ENCODE data around the gene CST6.
"Not testable (repeated sequence)": the region's sequence is repeated elsewhere in the genome, so short reads cannot be mapped to it uniquely, and the experiment has no call there.

CST6 gene

DNA sequence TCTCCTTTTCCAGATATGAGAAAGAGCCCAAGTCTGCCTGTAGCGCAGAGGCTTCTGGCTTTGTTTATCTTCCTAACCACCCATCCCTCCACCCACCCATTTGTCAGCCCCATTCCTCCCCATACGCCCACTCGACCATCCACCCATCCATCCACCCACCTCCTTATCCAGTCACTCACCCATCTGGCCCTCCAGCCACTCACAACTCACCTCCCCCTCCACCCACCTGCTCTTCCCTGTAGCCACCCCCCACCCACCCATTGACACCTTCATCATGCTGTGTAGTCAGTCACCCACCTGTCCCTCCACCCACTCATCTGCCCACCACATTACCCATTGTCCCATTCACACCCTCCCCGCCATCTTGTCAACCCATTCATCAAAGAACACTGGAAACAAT is 5.5 kb downstream of the CST6 start:
- H3K4me3 ChIP-seq (ENCODE audit: low read depth, low read length) = no peak overlapping the region
- H2AFZ ChIP-seq = no peak overlapping the region
- no peaks in the 10 kb centered on the region for H3K36me3 ChIP-seq (ENCODE audit: control insufficient read depth, insufficient read depth, low read length)
- no peak overlapping the region for H3K27ac ChIP-seq
- H3K4me2 ChIP-seq (ENCODE audit: low read length) = no peak overlapping the region
- H3K4me1 ChIP-seq = peaks cover 11% of the 10 kb centered on the region
- TF ChIP-seq, protein P1, sequence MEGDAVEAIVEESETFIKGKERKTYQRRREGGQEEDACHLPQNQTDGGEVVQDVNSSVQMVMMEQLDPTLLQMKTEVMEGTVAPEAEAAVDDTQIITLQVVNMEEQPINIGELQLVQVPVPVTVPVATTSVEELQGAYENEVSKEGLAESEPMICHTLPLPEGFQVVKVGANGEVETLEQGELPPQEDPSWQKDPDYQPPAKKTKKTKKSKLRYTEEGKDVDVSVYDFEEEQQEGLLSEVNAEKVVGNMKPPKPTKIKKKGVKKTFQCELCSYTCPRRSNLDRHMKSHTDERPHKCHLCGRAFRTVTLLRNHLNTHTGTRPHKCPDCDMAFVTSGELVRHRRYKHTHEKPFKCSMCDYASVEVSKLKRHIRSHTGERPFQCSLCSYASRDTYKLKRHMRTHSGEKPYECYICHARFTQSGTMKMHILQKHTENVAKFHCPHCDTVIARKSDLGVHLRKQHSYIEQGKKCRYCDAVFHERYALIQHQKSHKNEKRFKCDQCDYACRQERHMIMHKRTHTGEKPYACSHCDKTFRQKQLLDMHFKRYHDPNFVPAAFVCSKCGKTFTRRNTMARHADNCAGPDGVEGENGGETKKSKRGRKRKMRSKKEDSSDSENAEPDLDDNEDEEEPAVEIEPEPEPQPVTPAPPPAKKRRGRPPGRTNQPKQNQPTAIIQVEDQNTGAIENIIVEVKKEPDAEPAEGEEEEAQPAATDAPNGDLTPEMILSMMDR (IDR thresholded peaks at IDR 0.05) = no peak
- H3K9ac ChIP-seq = no peak overlapping the region
- no peaks in the 10 kb centered on the region for H3K9me3 ChIP-seq (ENCODE audit: control insufficient read depth, low read length)
- no peaks in the 10 kb centered on the region for H3K79me2 ChIP-seq
- H3K27me3 ChIP-seq (ENCODE audit: control insufficient read depth, insufficient read depth, low read length) = no peaks in the 10 kb centered on the region

DNA sequence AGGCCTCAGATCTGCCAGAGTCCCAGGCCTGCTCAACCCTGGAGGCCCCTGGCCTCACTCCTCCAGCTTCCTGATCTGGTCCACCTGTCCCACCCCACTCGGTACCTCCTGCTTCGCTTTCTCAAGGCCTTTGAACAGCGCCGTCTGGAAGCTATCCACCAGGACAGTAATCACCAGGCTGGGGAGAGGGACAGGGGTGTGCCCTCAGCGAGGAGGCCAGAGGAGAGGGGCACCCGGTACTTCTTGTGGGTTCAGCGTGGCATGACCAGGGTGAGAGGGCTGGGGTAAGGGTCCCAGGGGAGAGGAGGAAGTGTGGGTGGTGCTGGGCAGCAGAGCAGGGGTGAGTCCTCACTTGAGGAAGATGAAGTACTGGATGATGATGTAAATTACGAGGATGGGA is 8.4 kb downstream of the CST6 start:
- Histone ChIP-seq H3K27ac (no peak overlapping the region), H3K36me3 (ENCODE audit: control insufficient read depth, insufficient read depth, low read length) (no peaks in the 10 kb centered on the region), H2AFZ (no peak overlapping the region), H3K9ac (no peak overlapping the region), H3K4me2 (ENCODE audit: low read length) (no peak overlapping the region), H3K4me3 (ENCODE audit: low read depth, low read length) (no peak overlapping the region), H3K27me3 (ENCODE audit: control insufficient read depth, insufficient read depth, low read length) (no peaks in the 10 kb centered on the region), H3K4me1 (peaks cover 11% of the 10 kb centered on the region), H3K79me2 (no peaks in the 10 kb centered on the region), H3K9me3 (ENCODE audit: control insufficient read depth, low read length) (no peaks in the 10 kb centered on the region)
- TF ChIP-seq, protein P1 (IDR thresholded peaks at IDR 0.05) = no peak

DNA sequence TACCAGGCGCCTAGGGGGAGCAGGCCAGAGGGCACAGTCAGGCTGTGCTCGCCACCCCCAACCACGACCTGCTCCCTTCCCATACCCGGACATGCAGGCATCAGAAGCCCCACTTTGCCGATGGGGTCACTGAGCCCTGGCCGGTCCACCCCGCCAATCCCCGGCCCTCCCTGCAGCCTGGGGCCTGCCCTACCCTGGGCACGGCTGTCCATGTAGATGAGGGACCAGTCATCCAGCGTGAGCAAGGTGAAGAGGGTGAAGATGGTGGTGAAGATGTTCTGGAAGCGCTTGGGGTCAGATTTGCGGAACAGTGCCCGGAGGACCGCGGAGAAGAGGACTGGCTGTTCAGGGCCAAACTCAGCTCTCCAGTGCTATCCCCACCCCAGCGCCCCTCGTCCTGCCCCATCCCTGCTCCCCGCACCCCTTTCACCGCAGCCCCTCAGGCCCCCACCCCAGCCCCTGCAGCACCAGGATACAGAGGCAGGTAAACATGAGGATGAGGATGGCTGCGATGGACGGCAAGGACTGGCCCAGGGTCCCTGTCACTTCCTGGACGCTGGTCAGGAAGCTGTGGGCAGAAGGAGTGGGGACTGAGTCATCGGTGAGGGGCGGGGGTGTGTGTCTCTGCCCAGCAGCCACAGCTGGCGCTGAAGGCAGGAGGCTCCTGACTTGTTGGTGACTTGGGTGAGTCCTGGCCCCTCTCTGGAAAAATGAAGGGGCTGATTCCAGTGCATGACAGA is 9.0 kb downstream of the CST6 start:
- Histone ChIP-seq H3K9ac (no peak overlapping the region), H3K27me3 (ENCODE audit: control insufficient read depth, insufficient read depth, low read length) (no peaks in the 10 kb centered on the region), H3K36me3 (ENCODE audit: control insufficient read depth, insufficient read depth, low read length) (no peaks in the 10 kb centered on the region), H3K4me3 (ENCODE audit: low read depth, low read length) (no peak overlapping the region), H3K4me1 (peaks cover 7% of the 10 kb centered on the region), H3K27ac (no peak overlapping the region), H3K4me2 (ENCODE audit: low read length) (no peak overlapping the region), H3K79me2 (no peaks in the 10 kb centered on the region), H2AFZ (no peak overlapping the region), H3K9me3 (ENCODE audit: control insufficient read depth, low read length) (no peaks in the 10 kb centered on the region)
- TF ChIP-seq, protein P1 (IDR thresholded peaks at IDR 0.05) = no peak

DNA sequence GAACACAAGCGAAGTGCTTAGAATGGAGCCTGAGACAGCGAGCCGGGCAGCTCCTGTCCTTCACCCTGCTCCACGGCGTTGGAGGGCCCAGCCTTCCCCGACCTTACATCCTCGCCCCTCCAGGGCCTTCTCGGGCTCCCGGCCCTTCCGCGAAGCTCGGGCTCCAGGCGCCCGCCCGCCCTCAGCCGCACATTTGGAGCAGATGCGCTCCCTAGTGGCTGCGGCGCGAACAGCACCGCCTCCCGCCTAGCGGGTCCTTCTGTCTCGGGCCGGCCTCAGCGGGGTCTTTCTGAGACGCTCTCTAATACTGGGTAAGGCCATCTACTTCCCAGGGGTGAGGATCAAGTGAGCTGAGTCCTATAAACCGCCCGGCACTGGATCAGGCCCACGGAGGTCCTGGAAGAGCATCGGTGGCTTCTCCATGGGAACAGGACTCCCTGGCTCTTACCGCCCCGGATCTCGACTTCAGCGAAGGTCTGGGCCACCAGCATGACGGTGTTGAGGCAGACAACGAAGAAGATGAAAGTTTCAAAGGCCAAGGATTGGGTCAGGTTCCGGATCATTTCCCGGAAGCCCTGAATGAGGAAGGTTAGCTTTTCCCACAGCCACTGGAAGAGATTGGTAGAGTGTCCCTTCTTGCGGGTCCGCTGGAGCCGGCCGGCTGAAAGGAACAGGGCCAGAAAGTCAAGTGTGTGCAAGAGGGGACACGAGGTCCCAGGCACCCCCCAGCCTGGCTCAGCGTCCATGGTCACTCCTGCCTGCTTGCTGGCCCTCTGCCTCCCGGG is 10.8 kb downstream of the CST6 start:
- no peak overlapping the region for H3K27ac ChIP-seq
- H3K4me3 ChIP-seq (ENCODE audit: low read depth, low read length) = no peak overlapping the region
- H2AFZ ChIP-seq = peak overlapping the region; percentile 86
- H3K79me2 ChIP-seq = no peaks in the 10 kb centered on the region
- H3K4me1 ChIP-seq = peaks cover 2% of the 10 kb centered on the region
- H3K4me2 ChIP-seq (ENCODE audit: low read length) = peak overlapping the region; percentile 58
- no peaks in the 10 kb centered on the region for H3K9me3 ChIP-seq (ENCODE audit: control insufficient read depth, low read length)
- no peaks in the 10 kb centered on the region for H3K36me3 ChIP-seq (ENCODE audit: control insufficient read depth, insufficient read depth, low read length)
- no peaks in the 10 kb centered on the region for H3K27me3 ChIP-seq (ENCODE audit: control insufficient read depth, insufficient read depth, low read length)
- H3K9ac ChIP-seq = no peak overlapping the region
- TF ChIP-seq, protein P1 (IDR thresholded peaks at IDR 0.05) = peak; percentile 87

DNA sequence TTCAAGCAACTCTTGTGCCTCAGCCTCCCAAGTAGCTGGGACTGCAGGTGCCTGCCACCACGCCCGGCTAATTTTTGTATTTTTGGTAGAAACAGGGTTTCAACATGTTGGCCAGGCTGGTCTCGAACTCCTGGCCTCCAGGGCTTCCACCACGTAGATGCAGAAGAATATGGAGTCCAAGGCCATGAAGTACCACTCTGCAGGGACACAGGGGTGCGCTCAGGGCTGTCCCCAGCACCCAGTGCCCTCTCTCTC is 11.3 kb downstream of the CST6 start:
- H3K9ac ChIP-seq; H3K4me1 ChIP-seq; H3K79me2 ChIP-seq; H3K9me3 ChIP-seq (ENCODE audit: control insufficient read depth, low read length); H3K27ac ChIP-seq; H3K27me3 ChIP-seq (ENCODE audit: control insufficient read depth, insufficient read depth, low read length); H2AFZ ChIP-seq; H3K4me2 ChIP-seq (ENCODE audit: low read length); H3K36me3 ChIP-seq (ENCODE audit: control insufficient read depth, insufficient read depth, low read length); H3K4me3 ChIP-seq (ENCODE audit: low read depth, low read length): not testable (repeated sequence)

Measured in parathyroid adenoma (tissue), 2 donors.